ENCODE measurements around the gene CACNA1A.

CACNA1A gene

DNA sequence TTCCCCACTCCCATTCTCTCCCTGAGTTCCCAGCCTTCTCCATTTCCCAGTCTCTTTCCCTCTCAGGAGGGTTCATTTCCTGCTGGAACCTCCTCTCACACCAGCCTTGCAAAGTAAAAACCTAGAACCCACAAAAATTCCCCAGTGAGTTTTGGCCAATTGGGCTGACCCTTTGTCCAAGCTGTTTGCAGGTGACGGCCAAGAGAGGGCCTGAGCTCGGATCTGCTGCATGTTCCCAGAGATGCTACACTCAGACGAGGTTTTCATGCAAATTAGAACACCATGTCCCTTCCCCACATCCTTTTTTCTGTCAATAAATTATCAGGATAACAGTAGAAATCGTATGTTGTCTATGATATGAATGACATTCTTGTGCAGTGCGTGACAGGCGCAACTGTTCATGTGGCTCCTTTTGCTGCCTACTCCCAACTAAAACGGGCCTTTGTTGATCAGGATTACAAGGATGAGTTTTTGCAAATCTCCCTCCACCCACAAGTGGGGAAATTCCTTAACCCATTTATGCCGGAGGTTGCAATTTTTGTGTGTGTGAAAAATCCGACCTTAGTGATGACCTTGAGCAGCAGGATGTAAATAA is 149.5 kb downstream of the CACNA1A start:
- no peak for DNase-seq

GRCh38 chr19:13356185-13356584 is 150.1 kb downstream of the CACNA1A start:
- no peak for DNase-seq

GRCh38 chr19:13355356-13355755 is 150.9 kb downstream of the CACNA1A start:
- DNase-seq, result no peak

DNA sequence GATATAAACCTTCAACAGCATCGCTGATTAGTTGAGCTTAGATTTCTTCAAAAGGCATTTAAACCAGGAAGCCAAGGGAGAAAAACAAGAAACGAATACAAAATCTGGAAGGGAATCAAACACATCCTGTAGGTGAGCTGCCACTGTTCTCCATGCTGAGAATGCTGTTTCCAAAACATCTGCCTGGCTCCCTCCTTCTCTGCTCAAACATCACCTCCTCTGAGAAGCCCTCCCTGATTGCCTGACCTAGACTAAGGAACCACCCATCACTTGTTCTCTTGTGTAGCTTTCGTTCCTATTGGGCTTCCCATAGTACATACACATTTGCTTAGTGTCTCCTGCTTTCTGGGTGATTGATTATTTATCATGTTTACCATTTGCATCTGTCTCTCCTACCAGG is 152.7 kb downstream of the CACNA1A start:
- no peak for DNase-seq

- DNase-seq, result no peak
Observed at GRCh38 chr19:13350759-13351158, 155.5 kb downstream of the CACNA1A start.

- no peak for DNase-seq
Observed at GRCh38 chr19:13350072-13350471, 156.2 kb downstream of the CACNA1A start.

DNA sequence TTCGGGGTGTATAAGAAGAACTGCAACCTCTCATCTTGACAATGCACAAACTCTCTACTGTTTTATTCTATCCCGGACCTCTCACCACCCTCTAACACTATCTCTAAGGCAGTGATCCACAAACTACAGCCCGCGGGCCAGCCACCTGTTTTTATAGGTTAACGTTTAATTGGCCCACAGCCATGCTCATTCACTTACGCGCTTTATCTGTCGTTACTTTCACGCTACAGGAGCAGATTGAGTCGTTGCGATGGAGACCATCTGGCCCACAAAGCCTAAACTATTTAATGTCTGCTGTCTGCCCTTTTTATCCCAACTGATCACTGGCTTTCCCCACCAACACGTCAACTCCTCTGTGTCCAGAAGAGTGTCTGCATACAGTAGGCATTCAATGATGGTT is 158.9 kb downstream of the CACNA1A start:
- no peak for DNase-seq

GRCh38 chr19:13343514-13343913 is 162.8 kb downstream of the CACNA1A start:
- no peak for DNase-seq

DNA sequence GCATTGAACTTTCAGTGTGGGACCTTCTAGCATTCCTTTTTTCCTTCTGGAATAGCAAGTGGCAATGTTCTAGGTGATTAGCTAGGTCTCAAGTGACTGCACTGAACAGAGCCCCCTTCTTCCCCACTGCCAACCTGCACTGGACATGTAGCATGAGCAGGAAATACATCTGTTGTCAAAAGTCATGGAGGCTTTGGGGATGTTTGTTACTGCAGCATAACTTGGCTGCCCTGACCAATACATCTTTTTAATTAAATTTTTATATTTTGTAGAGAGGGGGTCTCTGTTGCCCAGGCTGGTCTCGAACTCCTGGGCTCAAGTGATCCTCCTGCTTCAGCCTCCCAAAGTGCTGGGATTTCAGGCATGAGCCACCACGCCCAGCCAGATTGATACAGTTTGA is 163.6 kb downstream of the CACNA1A start:
- DNase-seq, result no peak

DNA sequence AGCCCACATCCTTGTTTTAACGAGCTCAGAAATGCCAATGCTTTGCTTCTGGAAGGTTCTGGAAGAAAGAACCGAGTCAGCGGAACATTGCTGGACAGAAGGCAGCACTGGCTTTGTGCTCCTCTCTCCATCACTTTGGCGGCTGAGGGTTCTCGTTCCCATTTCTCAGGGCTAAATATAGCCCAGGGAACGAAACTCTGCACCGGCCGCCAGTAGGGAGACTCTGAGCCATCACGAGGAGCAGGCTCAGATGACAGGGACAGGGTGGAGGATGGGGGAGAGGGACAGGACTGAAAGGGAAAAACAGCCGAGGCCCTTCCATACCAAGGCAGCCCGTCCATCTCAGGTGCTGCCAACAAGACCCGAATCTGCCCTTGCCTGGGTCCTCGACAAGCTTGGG is 166.4 kb downstream of the CACNA1A start:
- no peak for DNase-seq

GRCh38 chr19:13337181-13337580 is 169.1 kb downstream of the CACNA1A start:
- no peak for DNase-seq

GRCh38 chr19:13334801-13335481 is 171.3 kb downstream of the CACNA1A start:
- peak; percentile 20 for DNase-seq

DNA sequence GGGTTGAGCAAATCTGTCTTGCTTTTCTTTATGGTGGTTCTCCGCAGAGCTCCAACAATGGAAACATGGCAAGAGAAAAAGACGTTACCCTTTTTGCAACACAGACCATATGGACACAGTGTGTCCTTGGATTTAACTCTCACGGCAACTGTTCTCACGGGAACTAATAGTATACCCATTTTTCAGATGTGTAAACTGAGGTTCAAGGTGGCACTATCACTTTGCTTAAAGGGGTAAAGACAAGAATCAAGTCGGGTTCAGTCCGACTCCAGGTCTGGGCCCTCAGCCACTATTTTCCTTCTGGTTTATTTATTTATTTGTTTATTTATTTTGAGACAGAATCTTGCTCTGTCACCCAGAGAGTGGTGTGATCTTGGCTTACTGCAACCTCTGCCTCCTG is 176.0 kb downstream of the CACNA1A start:
- no peak for DNase-seq

DNA sequence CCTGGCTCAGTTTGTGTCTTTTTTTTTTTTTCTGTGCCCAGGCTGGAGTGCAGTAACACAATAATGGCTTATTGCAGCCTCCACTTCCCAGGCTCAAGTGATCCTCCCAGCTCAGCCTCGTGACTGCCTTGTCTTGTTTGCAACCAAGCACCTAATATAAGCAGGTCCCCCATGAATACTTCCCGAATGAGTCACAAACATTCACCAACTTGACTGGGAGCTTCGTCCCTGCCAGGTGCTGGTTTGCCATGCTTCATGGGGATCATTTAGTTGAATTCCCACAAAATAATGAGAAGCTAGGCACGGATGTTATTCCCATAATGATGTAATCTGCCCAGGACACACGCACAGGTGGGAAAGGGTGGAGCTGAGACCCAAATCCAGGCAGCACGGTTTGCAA is 176.5 kb downstream of the CACNA1A start:
- DNase-seq, result no peak

DNA sequence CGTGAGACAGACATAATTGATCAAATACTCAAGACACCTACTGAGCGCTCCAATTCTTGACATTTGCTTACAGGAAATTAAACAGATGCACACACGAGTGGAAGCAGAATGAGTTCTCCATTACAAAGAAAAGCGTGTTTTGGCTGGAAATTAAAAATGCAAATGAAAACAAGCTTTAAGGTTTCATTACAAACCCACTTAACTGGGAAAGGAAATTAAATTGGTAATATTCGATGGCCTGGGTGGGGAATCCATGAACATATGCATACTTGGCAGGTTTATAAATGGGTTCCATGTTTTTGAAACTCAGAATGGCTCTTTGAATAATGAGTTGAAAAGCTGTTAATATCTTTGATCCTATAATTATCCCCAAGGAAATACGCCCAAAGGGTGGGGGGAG is 178.0 kb downstream of the CACNA1A start:
- DNase-seq, result no peak

- no peak for DNase-seq
Observed at GRCh38 chr19:13319526-13319925, 186.8 kb downstream of the CACNA1A start.

GRCh38 chr19:13318190-13318589 is 188.1 kb downstream of the CACNA1A start:
- DNase-seq, result no peak

GRCh38 chr19:13315495-13315894 is 190.8 kb downstream of the CACNA1A start:
- DNase-seq, result peak; percentile 24

DNA sequence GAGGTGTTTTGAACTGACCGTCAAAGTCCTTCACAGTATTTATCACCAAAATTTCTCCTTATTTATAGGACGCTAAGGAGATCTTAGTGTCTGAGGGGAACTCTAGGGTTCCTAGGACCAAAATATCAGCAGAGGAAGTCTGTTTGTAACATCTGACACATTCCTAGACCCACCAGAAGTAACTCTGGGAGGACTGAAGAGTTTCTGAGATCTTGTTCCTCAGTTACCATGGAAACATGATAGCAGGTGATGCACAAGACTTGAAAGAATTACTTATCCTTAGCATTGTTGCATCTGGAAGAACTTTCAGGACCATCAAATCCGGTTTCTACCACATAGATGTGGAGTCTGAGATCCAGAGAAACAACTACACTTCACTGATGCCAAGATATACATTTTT is 191.5 kb downstream of the CACNA1A start:
- no peak for DNase-seq

DNA sequence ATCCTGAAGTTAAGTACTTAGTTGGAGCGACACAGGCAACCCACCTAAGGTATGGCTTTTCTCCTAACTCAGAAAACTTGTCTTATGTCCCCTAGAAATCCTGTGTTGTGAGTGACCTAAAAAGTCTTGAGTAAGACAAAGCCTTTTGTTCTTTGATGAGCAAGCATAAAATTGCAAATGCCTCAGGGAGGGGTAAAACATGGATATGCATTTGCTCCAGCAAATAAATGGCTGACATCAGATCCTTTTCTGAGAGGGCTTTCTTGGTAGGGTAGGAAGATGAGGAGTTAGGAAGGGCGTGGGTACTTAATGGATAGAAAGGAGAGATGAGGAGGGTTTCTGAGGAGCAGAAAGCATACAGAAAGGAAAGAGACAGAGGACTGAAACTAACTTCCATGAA is 192.4 kb downstream of the CACNA1A start:
- DNase-seq, result no peak

GRCh38 chr19:13309864-13310263 is 196.4 kb downstream of the CACNA1A start:
- no peak for DNase-seq

- no peak for DNase-seq
Observed at GRCh38 chr19:13303381-13304129, 202.7 kb downstream of the CACNA1A start.

GRCh38 chr19:13302526-13303270 is 203.6 kb downstream of the CACNA1A start:
- DNase-seq, result no peak

Data from MV-4-11 (cell line).